GM19023 (cell line): ENCODE measurements around the gene GGACT.

Experiments used
- ATAC-seq: cut with Tn5 transposase; IDR thresholded peaks from one replicate; pipeline ENCODE4 v1.9.1; 2021; ENCODE audit warnings: mild to moderate bottlenecking, moderate library complexity; ENCODE audit not compliant: unreplicated experiment

GGACT gene

GRCh38 chr13:100552755-100553154, 35.8 kb downstream of the GGACT start:
- no peak for ATAC-seq

GRCh38 chr13:100549316-100549715, 39.3 kb downstream of the GGACT start:
- no peak for ATAC-seq

GRCh38 chr13:100547791-100548201, 40.8 kb downstream of the GGACT start:
- no peak for ATAC-seq

- no peak for ATAC-seq
Measured at GRCh38 chr13:100546713-100547405, 41.7 kb downstream of the GGACT start.

- ATAC-seq, result no peak
Measured at GRCh38 chr13:100545684-100546061, 42.9 kb downstream of the GGACT start.

- no peak for ATAC-seq
Measured at GRCh38 chr13:100544866-100545683, 43.5 kb downstream of the GGACT start.

- ATAC-seq, result no peak
Measured at GRCh38 chr13:100543872-100544602, 44.6 kb downstream of the GGACT start.

GRCh38 chr13:100542826-100543156, 45.8 kb downstream of the GGACT start:
- ATAC-seq, result peak; percentile 86

- no peak for ATAC-seq
Measured at GRCh38 chr13:100541897-100542825, 46.4 kb downstream of the GGACT start.

- ATAC-seq, result no peak
Measured at GRCh38 chr13:100540621-100541020, 48.0 kb downstream of the GGACT start.

GRCh38 chr13:100537951-100538462, 50.6 kb downstream of the GGACT start:
- no peak for ATAC-seq

GRCh38 chr13:100537486-100537885, 51.1 kb downstream of the GGACT start:
- no peak for ATAC-seq

GRCh38 chr13:100536643-100537180, 51.9 kb downstream of the GGACT start:
- ATAC-seq, result no peak

GRCh38 chr13:100535426-100536135, 53.0 kb downstream of the GGACT start:
- no peak for ATAC-seq

GRCh38 chr13:100534911-100535310, 53.7 kb downstream of the GGACT start:
- no peak for ATAC-seq

- ATAC-seq, result no peak
Measured at GRCh38 chr13:100534147-100534843, 54.3 kb downstream of the GGACT start.

GRCh38 chr13:100533588-100534041, 55.0 kb downstream of the GGACT start:
- ATAC-seq, result peak; percentile 54

GRCh38 chr13:100532836-100533435, 55.7 kb downstream of the GGACT start:
- ATAC-seq, result no peak
